ENCODE measurements around the gene SHH.
"Not testable (repeated sequence)": the region's sequence is repeated elsewhere in the genome, so short reads cannot be mapped to it uniquely, and the experiment has no call there.

SHH gene

DNA sequence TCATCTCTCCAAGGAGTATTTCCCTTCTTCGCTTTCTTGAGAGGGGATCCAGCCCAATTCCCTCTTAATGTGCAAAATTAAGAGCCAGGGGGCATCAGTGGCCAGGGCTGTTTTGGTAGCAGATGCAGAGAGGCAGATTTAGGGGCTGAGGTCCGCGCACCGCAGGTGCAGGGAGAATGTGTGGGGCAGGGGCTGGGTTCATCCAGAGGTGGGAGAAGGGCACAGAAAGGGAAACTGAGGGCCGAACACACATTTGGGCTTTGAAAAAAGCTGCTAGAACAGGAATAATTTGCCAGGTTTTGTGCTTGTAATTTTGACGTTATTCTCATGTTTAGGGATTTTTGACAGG lies 6.5 kb upstream of the SHH start:
- no peak for TF ChIP-seq EZH2 (IDR thresholded peaks at IDR 0.05)
- no peak for TF ChIP-seq POLR2AphosphoS5 (IDR thresholded peaks at IDR 0.05; ENCODE audit: borderline replicate concordance, low read depth, low read length)
- no peak for TF ChIP-seq FOXP2 (optimal IDR thresholded peaks at IDR 0.05; ENCODE audit: control extremely low read depth, extremely low read length, insufficient read depth)
- Histone ChIP-seq H3K4me3 (no peak overlapping the region), H3K36me3 (ENCODE audit: insufficient read depth, low read length) (no peaks in the 10 kb centered on the region), H3K9me3 (ENCODE audit: low read depth, low read length) (no peaks in the 10 kb centered on the region), H3K9ac (ENCODE audit: insufficient read length) (no peak overlapping the region), H3K27ac (no peak overlapping the region)
- no peak for DNase-seq (ENCODE audit: low read depth, low spot score)

GRCh38 chr7:155818154-155818819 lies 6.0 kb upstream of the SHH start:
- no peak overlapping the region for H3K27ac ChIP-seq
- DNase-seq (ENCODE audit: low read depth, low spot score) = no peak
- no peaks in the 10 kb centered on the region for H3K36me3 ChIP-seq (ENCODE audit: insufficient read depth, low read length)
- H3K4me3 ChIP-seq = no peak overlapping the region
- H3K9me3 ChIP-seq (ENCODE audit: low read depth, low read length) = no peaks in the 10 kb centered on the region
- no peak overlapping the region for H3K9ac ChIP-seq (ENCODE audit: insufficient read length)
- TF ChIP-seq POLR2AphosphoS5 (IDR thresholded peaks at IDR 0.05; ENCODE audit: borderline replicate concordance, low read depth, low read length) = no peak
- no peak for TF ChIP-seq EZH2 (IDR thresholded peaks at IDR 0.05)
- TF ChIP-seq FOXP2 (optimal IDR thresholded peaks at IDR 0.05; ENCODE audit: control extremely low read depth, extremely low read length, insufficient read depth) = no peak

DNA sequence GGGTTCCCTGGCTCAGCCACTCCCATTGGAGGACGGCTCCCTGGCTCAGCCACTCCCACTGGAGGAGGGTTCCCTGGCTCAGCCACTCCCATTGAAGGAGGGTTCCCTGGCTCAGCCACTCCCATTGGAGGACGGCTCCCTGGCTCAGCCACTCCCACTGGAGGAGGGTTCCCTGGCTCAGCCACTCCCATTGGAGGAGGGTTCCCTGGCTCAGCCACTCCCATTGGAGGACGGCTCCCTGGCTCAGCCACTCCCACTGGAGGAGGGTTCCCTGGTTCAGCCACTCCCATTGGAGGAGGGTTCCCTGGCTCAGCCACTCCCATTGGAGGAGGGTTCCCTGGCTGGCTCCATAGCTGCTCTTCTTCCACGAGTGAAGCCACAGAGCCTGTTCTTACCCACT lies 5.3 kb upstream of the SHH start:
- not testable (repeated sequence) for H3K27ac ChIP-seq; DNase-seq (ENCODE audit: low read depth, low spot score); H3K9me3 ChIP-seq (ENCODE audit: low read depth, low read length); H3K36me3 ChIP-seq (ENCODE audit: insufficient read depth, low read length); H3K9ac ChIP-seq (ENCODE audit: insufficient read length); H3K4me3 ChIP-seq

DNA sequence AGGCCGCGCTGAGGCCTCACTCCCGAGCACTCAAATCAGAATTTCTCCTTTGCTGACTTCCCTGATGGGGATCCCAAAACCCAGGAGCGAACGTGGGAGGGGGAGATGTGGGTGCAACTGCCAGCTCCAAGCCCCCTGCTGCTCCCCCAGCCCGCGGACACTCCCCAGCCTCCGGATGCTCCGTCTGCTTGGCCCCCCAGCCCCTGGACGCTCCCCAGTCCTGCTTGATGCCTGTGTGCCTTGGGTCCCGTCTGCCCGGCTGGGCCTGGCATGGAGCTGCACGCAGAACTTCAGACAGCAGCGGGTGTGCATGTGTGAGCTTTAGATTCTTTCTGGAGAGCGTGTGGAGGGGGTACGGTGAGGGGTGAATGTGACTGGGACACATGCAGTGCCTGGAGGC lies 4.7 kb upstream of the SHH start:
- H3K9ac ChIP-seq (ENCODE audit: insufficient read length) = no peak overlapping the region
- no peaks in the 10 kb centered on the region for H3K36me3 ChIP-seq (ENCODE audit: insufficient read depth, low read length)
- DNase-seq (ENCODE audit: low read depth, low spot score) = no peak
- no peaks in the 10 kb centered on the region for H3K9me3 ChIP-seq (ENCODE audit: low read depth, low read length)
- no peak overlapping the region for H3K4me3 ChIP-seq
- TF ChIP-seq EZH2 (IDR thresholded peaks at IDR 0.05) = no peak
- no peak for TF ChIP-seq FOXP2 (optimal IDR thresholded peaks at IDR 0.05; ENCODE audit: control extremely low read depth, extremely low read length, insufficient read depth)
- no peak for TF ChIP-seq POLR2AphosphoS5 (IDR thresholded peaks at IDR 0.05; ENCODE audit: borderline replicate concordance, low read depth, low read length)
- no peak overlapping the region for H3K27ac ChIP-seq

DNA sequence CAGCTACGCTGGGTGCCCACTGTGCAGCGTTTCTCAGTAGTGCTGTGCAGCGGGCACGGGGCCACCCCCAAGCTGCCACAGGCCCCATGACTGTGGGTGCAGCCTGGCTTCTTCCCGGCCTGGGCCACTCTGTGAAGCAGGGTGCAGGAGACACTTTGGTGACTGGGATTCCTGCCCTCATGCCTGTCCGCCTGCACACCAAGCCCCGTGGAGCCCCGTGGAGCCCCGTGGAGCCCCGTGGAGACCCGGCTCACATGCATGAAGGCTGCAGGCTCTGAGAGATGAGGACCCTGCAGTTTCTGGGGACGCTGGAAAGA lies 3.9 kb upstream of the SHH start:
- no peak for DNase-seq (ENCODE audit: low read depth, low spot score)
- TF ChIP-seq EZH2 (IDR thresholded peaks at IDR 0.05) (no peak), POLR2AphosphoS5 (IDR thresholded peaks at IDR 0.05; ENCODE audit: borderline replicate concordance, low read depth, low read length) (no peak), FOXP2 (optimal IDR thresholded peaks at IDR 0.05; ENCODE audit: control extremely low read depth, extremely low read length, insufficient read depth) (no peak)
- no peak overlapping the region for H3K9ac ChIP-seq (ENCODE audit: insufficient read length)
- no peak overlapping the region for H3K27ac ChIP-seq
- H3K36me3 ChIP-seq (ENCODE audit: insufficient read depth, low read length) = no peaks in the 10 kb centered on the region
- no peaks in the 10 kb centered on the region for H3K9me3 ChIP-seq (ENCODE audit: low read depth, low read length)
- H3K4me3 ChIP-seq = no peak overlapping the region

DNA sequence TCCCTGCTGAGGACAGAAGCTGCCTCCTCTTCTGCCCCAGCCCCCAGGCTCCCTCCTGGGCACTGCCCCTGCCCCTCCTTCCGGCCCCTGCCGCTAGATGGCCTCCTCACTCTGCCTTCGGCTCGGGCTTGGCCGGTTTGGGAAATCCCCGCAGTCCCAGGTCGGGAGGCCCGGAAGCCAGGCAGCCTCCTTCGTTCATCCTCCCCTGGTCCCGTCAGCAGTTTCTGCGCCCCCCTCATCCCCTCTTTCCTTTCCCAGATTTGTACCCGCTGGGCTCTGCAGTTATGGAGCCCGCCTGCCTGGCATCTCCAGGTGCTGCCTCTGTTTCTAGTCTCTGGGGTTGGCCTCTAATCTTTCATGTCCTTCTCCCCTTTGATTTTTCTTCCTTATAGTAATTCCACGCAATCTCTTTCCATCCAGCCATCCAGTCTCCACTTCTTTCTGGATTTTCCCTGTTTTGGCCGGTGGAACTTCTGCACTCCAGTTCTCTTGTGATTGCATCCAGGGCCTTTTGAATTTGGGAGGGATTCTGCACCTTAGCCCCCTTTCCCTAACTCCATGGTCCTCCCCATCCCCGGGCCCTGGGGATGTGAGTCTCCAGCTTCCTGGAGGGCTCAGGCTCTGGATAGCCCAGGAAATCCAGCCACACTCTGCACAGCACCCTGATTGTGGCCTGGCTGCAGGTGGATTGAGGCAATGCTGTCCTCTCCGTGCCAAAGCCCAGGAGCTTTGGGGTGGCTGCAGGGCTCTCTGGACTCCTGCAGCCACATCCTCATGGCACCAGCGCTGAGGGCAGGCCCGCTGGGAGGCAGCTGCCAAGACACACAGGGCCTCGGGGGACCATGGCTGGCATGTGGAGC lies 3.3 kb upstream of the SHH start:
- no peak for DNase-seq (ENCODE audit: low read depth, low spot score)
- TF ChIP-seq POLR2AphosphoS5 (IDR thresholded peaks at IDR 0.05; ENCODE audit: borderline replicate concordance, low read depth, low read length) (no peak), FOXP2 (optimal IDR thresholded peaks at IDR 0.05; ENCODE audit: control extremely low read depth, extremely low read length, insufficient read depth) (no peak), EZH2 (IDR thresholded peaks at IDR 0.05) (no peak)
- H3K36me3 ChIP-seq (ENCODE audit: insufficient read depth, low read length) = no peaks in the 10 kb centered on the region
- no peak overlapping the region for H3K9ac ChIP-seq (ENCODE audit: insufficient read length)
- H3K4me3 ChIP-seq = no peak overlapping the region
- no peak overlapping the region for H3K27ac ChIP-seq
- no peaks in the 10 kb centered on the region for H3K9me3 ChIP-seq (ENCODE audit: low read depth, low read length)

GRCh38 chr7:155814316-155815276 lies 2.3 kb upstream of the SHH start:
- Histone ChIP-seq H3K9me3 (ENCODE audit: low read depth, low read length) (no peaks in the 10 kb centered on the region), H3K9ac (ENCODE audit: insufficient read length) (no peak overlapping the region), H3K27ac (no peak overlapping the region), H3K36me3 (ENCODE audit: insufficient read depth, low read length) (no peaks in the 10 kb centered on the region), H3K4me3 (no peak overlapping the region)
- TF ChIP-seq POLR2AphosphoS5 (IDR thresholded peaks at IDR 0.05; ENCODE audit: borderline replicate concordance, low read depth, low read length) (no peak), EZH2 (IDR thresholded peaks at IDR 0.05) (no peak), FOXP2 (optimal IDR thresholded peaks at IDR 0.05; ENCODE audit: control extremely low read depth, extremely low read length, insufficient read depth) (no peak)
- no peak for DNase-seq (ENCODE audit: low read depth, low spot score)

DNA sequence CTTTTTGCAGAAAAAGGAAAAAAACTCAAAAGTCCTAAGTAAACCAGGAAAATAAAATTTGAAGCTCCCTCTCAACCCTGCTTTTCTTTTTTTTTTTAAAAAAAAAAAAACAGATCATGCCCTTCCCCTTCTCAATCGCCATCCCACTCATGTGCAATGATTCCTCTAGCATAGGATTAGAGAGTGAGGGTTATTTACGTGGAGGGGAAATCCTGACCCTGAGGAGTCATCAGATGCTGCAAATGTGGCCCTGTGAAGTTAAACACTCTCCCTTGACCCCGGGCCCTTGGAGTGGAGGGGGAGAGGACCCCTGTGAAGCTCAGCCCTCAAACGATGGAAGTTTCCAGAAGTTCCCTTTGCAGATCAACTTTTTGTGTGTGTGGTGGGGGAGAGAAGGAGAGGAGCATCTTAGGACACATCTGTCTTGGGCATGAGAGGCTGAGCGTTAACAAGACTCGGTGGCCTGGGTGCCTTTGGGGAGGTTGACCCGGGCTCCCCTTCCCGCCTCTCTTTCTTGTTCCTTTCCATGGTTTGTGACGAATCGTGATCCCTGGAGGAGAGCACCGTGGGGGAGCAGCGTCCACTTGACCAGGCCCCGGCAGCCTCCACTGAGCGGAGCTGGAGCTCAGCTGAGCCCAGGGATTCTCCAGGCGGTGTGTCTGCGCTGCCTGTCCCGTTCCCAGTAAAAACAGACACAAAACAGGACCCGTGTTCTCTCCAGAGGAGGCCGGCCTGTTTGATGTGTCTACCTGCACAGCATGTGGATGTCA lies 1.5 kb upstream of the SHH start:
- Histone ChIP-seq H3K36me3 (ENCODE audit: insufficient read depth, low read length) (no peaks in the 10 kb centered on the region), H3K9ac (ENCODE audit: insufficient read length) (no peak overlapping the region), H3K9me3 (ENCODE audit: low read depth, low read length) (no peaks in the 10 kb centered on the region), H3K27ac (no peak overlapping the region), H3K4me3 (no peak overlapping the region)
- TF ChIP-seq POLR2AphosphoS5 (IDR thresholded peaks at IDR 0.05; ENCODE audit: borderline replicate concordance, low read depth, low read length) = no peak
- no peak for TF ChIP-seq FOXP2 (optimal IDR thresholded peaks at IDR 0.05; ENCODE audit: control extremely low read depth, extremely low read length, insufficient read depth)
- no peak for TF ChIP-seq EZH2 (IDR thresholded peaks at IDR 0.05)
- DNase-seq (ENCODE audit: low read depth, low spot score) = no peak
